H9 (cell line): ENCODE data around the gene CHPF2. TPM values are rescaled to one million over a fixed set of nuclear protein-coding genes. Genes with fewer than 3 reads are reported as not detected.

Experiments used
- DNase-seq: peaks from one replicate; pipeline ENCODE4 v3.0.0-alpha.2; 2017
- H2AFZ ChIP-seq: one replicate; pipeline ENCODE4 v1.6.1; 2013; ENCODE audit warnings: mild to moderate bottlenecking, low read length, control low read depth, moderate library complexity
- H2AK5ac ChIP-seq: 2 replicates; pipeline ENCODE4 v1.6.1; 2013; ENCODE audit warnings: low read length, control low read depth, mixed read lengths; ENCODE audit not compliant: insufficient read length
- H2BK120ac ChIP-seq: one replicate; pipeline ENCODE4 v1.6.1; 2013; ENCODE audit warnings: low read depth, mild to moderate bottlenecking, low read length, control low read depth, inconsistent platforms; ENCODE audit not compliant: poor library complexity, severe bottlenecking
- H2BK12ac ChIP-seq: 2 replicates; pipeline ENCODE4 v1.6.1; 2013; ENCODE audit warnings: low read length, control low read depth, mixed read lengths, low read depth; ENCODE audit not compliant: insufficient read length
- H2BK15ac ChIP-seq: 2 replicates; pipeline ENCODE4 v1.6.1; 2013; ENCODE audit warnings: low read depth, low read length, control low read depth
- H2BK20ac ChIP-seq: one replicate; pipeline ENCODE4 v1.6.1; 2013; ENCODE audit warnings: low read depth, mild to moderate bottlenecking, low read length, control low read depth, inconsistent platforms; ENCODE audit not compliant: poor library complexity, severe bottlenecking
- H2BK5ac ChIP-seq: 2 replicates; pipeline ENCODE4 v1.6.1; 2013; ENCODE audit warnings: low read length, control low read depth, mixed read lengths; ENCODE audit not compliant: insufficient read length
- H3K14ac ChIP-seq: 2 replicates; pipeline ENCODE4 v1.6.1; 2013; ENCODE audit warnings: low read length, control low read depth; ENCODE audit not compliant: insufficient read depth
- H3K18ac ChIP-seq: 2 replicates; pipeline ENCODE4 v1.6.1; 2013; ENCODE audit warnings: low read depth, mild to moderate bottlenecking, mixed read lengths, low read length, control low read depth; ENCODE audit not compliant: insufficient read length
- H3K23ac ChIP-seq: 2 replicates; pipeline ENCODE4 v1.6.1; 2013; ENCODE audit warnings: low read length, control low read depth, mixed read lengths, low read depth; ENCODE audit not compliant: insufficient read length
- H3K23me2 ChIP-seq: 2 replicates; pipeline ENCODE4 v1.6.1; 2013; ENCODE audit warnings: low read depth, mild to moderate bottlenecking, mixed read lengths, low read length, control low read depth; ENCODE audit not compliant: insufficient read length, poor library complexity, severe bottlenecking
- H3K27ac ChIP-seq: 2 replicates; pipeline ENCODE4 v1.5.1; 2013; ENCODE audit warnings: low read length, control low read depth, mixed read lengths, low read depth; ENCODE audit not compliant: insufficient read length
- H3K27me3 ChIP-seq: 2 replicates; pipeline ENCODE4 v1.6.1; 2013; ENCODE audit warnings: low read length, control low read depth, inconsistent platforms; ENCODE audit not compliant: insufficient read depth
- H3K4ac ChIP-seq: 2 replicates; pipeline ENCODE4 v1.6.1; 2013; ENCODE audit warnings: low read depth, mild to moderate bottlenecking, control low read depth, inconsistent platforms, low read length, moderate library complexity
- H3K4me1 ChIP-seq: 2 replicates; pipeline ENCODE4 v1.6.1; 2013; ENCODE audit warnings: low read length, control low read depth, inconsistent platforms; ENCODE audit not compliant: insufficient read depth
- H3K4me2 ChIP-seq: 2 replicates; pipeline ENCODE4 v1.6.1; 2013; ENCODE audit warnings: low read length, control low read depth, mixed read lengths; ENCODE audit not compliant: insufficient read length, insufficient read depth
- H3K56ac ChIP-seq: 2 replicates; pipeline ENCODE4 v1.6.1; 2013; ENCODE audit warnings: low read depth, mild to moderate bottlenecking, mixed read lengths, low read length, control low read depth; ENCODE audit not compliant: insufficient read length
- H3K79me1 ChIP-seq: 2 replicates; pipeline ENCODE4 v1.6.1; 2013; ENCODE audit warnings: low read depth, mild to moderate bottlenecking, moderate library complexity, low read length, control low read depth, inconsistent platforms; ENCODE audit not compliant: insufficient read depth, poor library complexity, severe bottlenecking
- H3K79me2 ChIP-seq: 2 replicates; pipeline ENCODE4 v1.6.1; 2013; ENCODE audit warnings: low read length, control low read depth, inconsistent platforms; ENCODE audit not compliant: insufficient read depth
- H3K9ac ChIP-seq: 2 replicates; pipeline ENCODE4 v1.6.1; 2013; ENCODE audit warnings: low read length, control low read depth, mixed read lengths; ENCODE audit not compliant: insufficient read length; ENCODE audit errors: extremely low read depth
- H3K9me3 ChIP-seq: one replicate; pipeline ENCODE4 v1.6.1; 2013; ENCODE audit warnings: low read depth, low read length, inconsistent platforms; ENCODE audit not compliant: control insufficient read depth
- H3T11ph ChIP-seq: one replicate; pipeline ENCODE4 v1.6.1; 2013; ENCODE audit warnings: mild to moderate bottlenecking, low read length, control low read depth, inconsistent platforms
- H4K20me1 ChIP-seq: one replicate; pipeline ENCODE4 v1.6.1; 2013; ENCODE audit not compliant: control insufficient read depth, insufficient read length, insufficient read depth
- H4K5ac ChIP-seq: 2 replicates; pipeline ENCODE4 v1.6.1; 2013; ENCODE audit warnings: low read depth, mild to moderate bottlenecking, mixed read lengths, low read length, control low read depth; ENCODE audit not compliant: insufficient read length
- H4K8ac ChIP-seq: replicated peaks from 2 replicates; pipeline ENCODE4 v1.6.1; 2013; ENCODE audit warnings: low read length, control low read depth, mixed read lengths, low read depth; ENCODE audit not compliant: insufficient read length
- H4K91ac ChIP-seq: 2 replicates; pipeline ENCODE4 v1.6.1; 2013; ENCODE audit warnings: low read depth, mild to moderate bottlenecking, moderate library complexity, mixed read lengths, low read length, control low read depth; ENCODE audit not compliant: insufficient read length
- H3K27ac Mint-ChIP-seq, 3 experiments: 2 replicates in 2 of 3; 3 replicates in 1 of 3; pipeline ENCODE4 v1.8.0; 2020 to 2021; ENCODE audit warnings: mixed read lengths in 3 of 3, mild to moderate bottlenecking in 1 of 3, moderate library complexity in 1 of 3
- H3K27me3 Mint-ChIP-seq: 2 replicates; pipeline ENCODE4 v1.8.0; 2021; ENCODE audit warnings: low read depth, mild to moderate bottlenecking, moderate library complexity, mixed read lengths
- H3K36me3 Mint-ChIP-seq, 3 experiments: 2 replicates in 2 of 3; 3 replicates in 1 of 3; pipeline ENCODE4 v1.8.0; 2020 to 2021; ENCODE audit warnings: low read depth in 3 of 3, mixed read lengths in 3 of 3; ENCODE audit not compliant: insufficient read depth in 1 of 3
- H3K4me1 Mint-ChIP-seq, 2 experiments: 2 replicates each; pipeline ENCODE4 v1.8.0; 2020; ENCODE audit warnings: mixed read lengths in 2 of 2
- H3K4me3 Mint-ChIP-seq, 2 experiments: 2 replicates in 1 of 2; 3 replicates in 1 of 2; pipeline ENCODE4 v1.8.0; 2020 to 2021; ENCODE audit warnings: mild to moderate bottlenecking in 2 of 2, mixed read lengths in 2 of 2, moderate library complexity in 1 of 2
- H3K9me3 Mint-ChIP-seq, 2 experiments: 2 replicates in 1 of 2; 3 replicates in 1 of 2; pipeline ENCODE4 v1.8.0; 2020; ENCODE audit warnings: mild to moderate bottlenecking in 2 of 2, mixed read lengths in 2 of 2, moderate library complexity in 1 of 2
- CTCF ChIP-seq: fragments of 200-600 bp; sonication (generic); conservative IDR thresholded peaks from 3 replicates; pipeline ENCODE4 v1.8.0; 2021; ENCODE audit warnings: antibody characterized with exemption, mild to moderate bottlenecking
- WGBS: extraction: QIAGEN DNeasy Blood & Tissue Kit; methylation state at CpG from one replicate; pipeline ENCODE4 v1.1.7; 2013; ENCODE audit warnings: missing lambda C conversion rate, low lambda C conversion rate, mixed read lengths; ENCODE audit not compliant: insufficient read length; ENCODE audit errors: extremely low coverage; 5-methylcytosine and 5-hydroxymethylcytosine counted together
- total RNA-seq: library from RNA; stranded (reverse); gene quantifications from 2 replicates; pipeline ENCODE4 v1.2.1, GENCODE V29; 2021

Gene CHPF2
- total RNA-seq, 1 experiment from 2014 or later, result 25.7 TPM

DNA sequence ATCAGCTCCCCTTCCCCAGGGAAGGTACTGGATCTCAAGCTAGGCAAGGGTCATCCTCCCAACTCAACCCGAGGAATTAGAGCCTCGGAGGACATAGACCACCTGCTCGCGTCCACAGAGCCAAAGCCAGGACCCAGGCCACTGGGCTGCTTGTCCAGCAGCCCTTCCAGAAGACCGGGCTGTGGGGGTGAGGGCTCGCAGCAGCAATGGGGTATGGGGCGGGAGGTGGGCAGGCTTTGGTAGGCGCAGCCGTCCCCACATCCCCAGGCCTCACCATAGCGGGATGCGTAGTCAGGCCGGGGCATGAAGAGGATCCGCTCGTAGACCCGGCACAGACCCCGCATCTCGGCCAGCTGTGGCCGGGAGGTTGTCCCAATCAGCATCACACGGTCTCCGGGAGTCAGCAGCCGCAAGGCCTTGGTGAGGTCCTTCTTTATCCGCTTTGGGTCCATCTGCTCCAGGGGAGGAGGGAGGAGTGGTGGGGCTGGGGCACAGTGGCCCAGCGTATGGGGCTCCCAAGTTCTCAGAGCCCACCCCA lies 40.2 kb upstream of the CHPF2 start:
- DNase-seq, result no peak
- no peak overlapping the region for H3K4me3 Mint-ChIP-seq
- H3K9me3 Mint-ChIP-seq, result no peaks in the 10 kb centered on the region

More for the DNA sequence above, 40.2 kb upstream of the CHPF2 start:
- no peak overlapping the region for H2BK15ac ChIP-seq
- H3K23ac ChIP-seq, result no peak overlapping the region
- no peaks in the 10 kb centered on the region for H3K36me3 Mint-ChIP-seq
- H3K79me2 ChIP-seq, result no peaks in the 10 kb centered on the region
- H4K91ac ChIP-seq, result no peak overlapping the region
- H3K4me1 Mint-ChIP-seq, result no peaks in the 10 kb centered on the region
- no peaks in the 10 kb centered on the region for H3K23me2 ChIP-seq
- no CpG with 5 or more reads among the region's 23 CpGs for WGBS
- no peak overlapping the region for H3K27ac ChIP-seq
- H4K8ac ChIP-seq, result no peak overlapping the region
- no peak overlapping the region for H3K9ac ChIP-seq
- H3K4me1 ChIP-seq, result no peaks in the 10 kb centered on the region; the same call in 1 of the 2 replicates
- H3K27me3 ChIP-seq, result no peaks in the 10 kb centered on the region; the same call in 1 of the 2 replicates
- no peak for TF ChIP-seq CTCF
- H2AFZ ChIP-seq, result no peak overlapping the region
- H2BK20ac ChIP-seq, result no peak overlapping the region
- no peak overlapping the region for H3K27ac Mint-ChIP-seq
- H4K5ac ChIP-seq, result no peak overlapping the region
- H2AK5ac ChIP-seq, result no peak overlapping the region
- H3K18ac ChIP-seq, result no peak overlapping the region
- no peak overlapping the region for H2BK5ac ChIP-seq
- no peak overlapping the region for H2BK12ac ChIP-seq
- no peaks in the 10 kb centered on the region for H3K79me1 ChIP-seq
- no peak overlapping the region for H3K4me2 ChIP-seq
- H4K20me1 ChIP-seq, result no peaks in the 10 kb centered on the region
- H3K14ac ChIP-seq, result no peak overlapping the region
- no peak overlapping the region for H3K4ac ChIP-seq
- no peak overlapping the region for H3T11ph ChIP-seq
- H2BK120ac ChIP-seq, result no peak overlapping the region
- H3K56ac ChIP-seq, result no peak overlapping the region
- no peaks in the 10 kb centered on the region for H3K9me3 ChIP-seq
- H3K27me3 Mint-ChIP-seq, result peaks cover 30% of the 10 kb centered on the region
